GM12878 (cell line): Measurements from ENCODE around the gene APBB1IP. TPM values are rescaled to one million over a fixed set of nuclear protein-coding genes. Genes with fewer than 3 reads are reported as not detected.
A peak's percentile ranks its signal among the peaks of the same experiment; 100 is the strongest.

Experiments used
- ATF2 ChIP-seq: IDR thresholded peaks from 2 replicates; pipeline ENCODE4 v1.6.1; 2012; ENCODE audit warnings: low read length, inconsistent platforms
- CHD4 ChIP-seq: fragments of 200-600 bp; sonication (generic); IDR thresholded peaks from 2 replicates; pipeline ENCODE4 v1.6.1; 2016; ENCODE audit warnings: mild to moderate bottlenecking
- CREB1 ChIP-seq: IDR thresholded peaks from 2 replicates; pipeline ENCODE4 v1.6.1; 2012; ENCODE audit warnings: low read depth, mild to moderate bottlenecking, inconsistent platforms
- FOS ChIP-seq: IDR thresholded peaks from 3 replicates; pipeline ENCODE4 v1.6.1; 2011; ENCODE audit warnings: borderline replicate concordance; ENCODE audit not compliant: insufficient read length; ENCODE audit errors: extremely low read depth
- FOXM1 ChIP-seq: IDR thresholded peaks from 2 replicates; pipeline ENCODE4 v1.6.1; 2012; ENCODE audit warnings: low read depth, mild to moderate bottlenecking, inconsistent platforms, low read length, moderate library complexity
- HDGF ChIP-seq: fragments of 450-650 bp; IDR thresholded peaks from 2 replicates; pipeline ENCODE4 v1.6.1; 2016; ENCODE audit warnings: antibody characterized with exemption
- IRF3 ChIP-seq: fragments of 450-650 bp; IDR thresholded peaks from 2 replicates; pipeline ENCODE4 v1.6.1; 2014; ENCODE audit warnings: mild to moderate bottlenecking
- JUNB ChIP-seq: IDR thresholded peaks from 2 replicates; pipeline ENCODE4 v1.6.1; 2016; ENCODE audit warnings: antibody characterized with exemption, mild to moderate bottlenecking
- LARP7 ChIP-seq: fragments of 450-650 bp; IDR thresholded peaks from 2 replicates; pipeline ENCODE4 v1.6.1; 2017; ENCODE audit warnings: mild to moderate bottlenecking
- MYB ChIP-seq: fragments of 150-350 bp; IDR thresholded peaks from 2 replicates; pipeline ENCODE4 v1.6.1; 2014; ENCODE audit warnings: mild to moderate bottlenecking, low read depth, low read length, borderline replicate concordance
- NFIC ChIP-seq: IDR thresholded peaks from 2 replicates; pipeline ENCODE4 v1.6.1; 2012; ENCODE audit warnings: low read depth, mild to moderate bottlenecking, inconsistent platforms, low read length, moderate library complexity
- NR2C1 ChIP-seq: fragments of 450-650 bp; IDR thresholded peaks from 2 replicates; pipeline ENCODE4 v1.6.1; 2017; ENCODE audit warnings: antibody characterized with exemption, mild to moderate bottlenecking, moderate library complexity
- NRF1 ChIP-seq: conservative IDR thresholded peaks from 2 replicates; pipeline ENCODE4 v1.6.1; 2011; ENCODE audit warnings: mild to moderate bottlenecking, low read depth, low read length, improper control_type of control experiment
- PAX8 ChIP-seq: fragments of 450-650 bp; IDR thresholded peaks from 2 replicates; pipeline ENCODE4 v1.6.1; 2017; ENCODE audit warnings: mild to moderate bottlenecking, moderate library complexity
- RAD51 ChIP-seq: fragments of 450-650 bp; IDR thresholded peaks from 2 replicates; pipeline ENCODE4 v1.6.1; 2016; ENCODE audit warnings: moderate library complexity, mild to moderate bottlenecking, inconsistent platforms
- SIN3A ChIP-seq: IDR thresholded peaks from 2 replicates; pipeline ENCODE4 v1.6.1; 2012; ENCODE audit warnings: low read depth, low read length, improper control_type of control experiment
- SMC3 ChIP-seq: IDR thresholded peaks from 2 replicates; pipeline ENCODE4 v1.6.1; 2011; ENCODE audit warnings: low read length, improper control_type of control experiment, borderline replicate concordance
- SREBF1 ChIP-seq: IDR thresholded peaks from 2 replicates; pipeline ENCODE4 v1.6.1; 2012; ENCODE audit warnings: mild to moderate bottlenecking, low read length
- ZBTB11 ChIP-seq: fragments of 450-650 bp; formaldehyde crosslinking; IDR thresholded peaks from 2 replicates; pipeline ENCODE4 v1.5.0; 2022; ENCODE audit warnings: mild to moderate bottlenecking, missing genetic modification characterization
- ZBTB40 ChIP-seq: fragments of 450-650 bp; IDR thresholded peaks from 2 replicates; pipeline ENCODE4 v1.6.1; 2016; ENCODE audit warnings: mild to moderate bottlenecking, moderate library complexity, borderline replicate concordance
- polyA plus RNA-seq, 11 experiments: library from polyadenylated mRNA; depleted of rRNA in 4 of 11; unstranded in 6 of 11; stranded (reverse) in 5 of 11; fragments of >200 nt; fragmentation: Nextera tagmentation in 4 of 11; fragmentation: Illumina TruSeq in 1 of 11; extraction: Ambion mirVana in 4 of 11; extraction: Trizol in 1 of 11; gene quantifications; 1 replicate in 1 of 11; 2 replicates in 10 of 11; pipeline versions ENCODE4 v1.2.1 to v1.2.3, GENCODE V29; 2011 to 2016; ENCODE audit warnings: inconsistent platforms in 2 of 11, missing spikeins in 2 of 11, low read depth in 1 of 11
- total RNA-seq, 4 experiments: library from RNA; depleted of rRNA in 3 of 4; stranded (reverse); fragments of >200 nt in 3 of 4; fragmentation: Illumina TruSeq in 1 of 4; extraction: Trizol in 1 of 4; gene quantifications; 2 replicates each; pipeline versions ENCODE4 v1.2.1 to v1.2.3, GENCODE V29; 2013 to 2021

The APBB1IP gene
- total and polyA plus RNA-seq, 10 of the 15 experiments (the other 5 are each of a cell fraction or from before 2014, with no cell fraction given), result 7.3 to 67.4 (median 19.9) TPM

GRCh38 chr10:26430641-26431163 is 7.4 kb upstream of the APBB1IP start (continued):
- TF ChIP-seq ZBTB11 (CRISPR knock-in tag) (no peak), NRF1 (no peak), RAD51 (peak; percentile 98), HDGF (no peak), FOS (no peak), IRF3 (no peak), SIN3A (no peak), NR2C1 (no peak), CREB1 (peak; percentile 55), MYB (no peak), FOXM1 (peak; percentile 63), ZBTB40 (no peak; the same call in 1 of the 2 replicates), CHD4 (no peak), LARP7 (no peak), JUNB (peak; percentile 95), SREBF1 (no peak), SMC3 (no peak), NFIC (peak; percentile 84), PAX8 (no peak), ATF2 (peak; percentile 84)
